Erythroblast (primary cell): Measurements from ENCODE around the gene REXO2.

ENCODE experiments used
- GATA1 ChIP-seq: IDR thresholded peaks from 2 replicates; pipeline ENCODE4 v1.6.1; 2011; ENCODE audit warnings: low read depth, mild to moderate bottlenecking, control low read depth, low read length, moderate library complexity
- POLR2A ChIP-seq: IDR thresholded peaks from 2 replicates; pipeline ENCODE4 v1.6.1; 2011; ENCODE audit warnings: mild to moderate bottlenecking, low read length

DNA sequence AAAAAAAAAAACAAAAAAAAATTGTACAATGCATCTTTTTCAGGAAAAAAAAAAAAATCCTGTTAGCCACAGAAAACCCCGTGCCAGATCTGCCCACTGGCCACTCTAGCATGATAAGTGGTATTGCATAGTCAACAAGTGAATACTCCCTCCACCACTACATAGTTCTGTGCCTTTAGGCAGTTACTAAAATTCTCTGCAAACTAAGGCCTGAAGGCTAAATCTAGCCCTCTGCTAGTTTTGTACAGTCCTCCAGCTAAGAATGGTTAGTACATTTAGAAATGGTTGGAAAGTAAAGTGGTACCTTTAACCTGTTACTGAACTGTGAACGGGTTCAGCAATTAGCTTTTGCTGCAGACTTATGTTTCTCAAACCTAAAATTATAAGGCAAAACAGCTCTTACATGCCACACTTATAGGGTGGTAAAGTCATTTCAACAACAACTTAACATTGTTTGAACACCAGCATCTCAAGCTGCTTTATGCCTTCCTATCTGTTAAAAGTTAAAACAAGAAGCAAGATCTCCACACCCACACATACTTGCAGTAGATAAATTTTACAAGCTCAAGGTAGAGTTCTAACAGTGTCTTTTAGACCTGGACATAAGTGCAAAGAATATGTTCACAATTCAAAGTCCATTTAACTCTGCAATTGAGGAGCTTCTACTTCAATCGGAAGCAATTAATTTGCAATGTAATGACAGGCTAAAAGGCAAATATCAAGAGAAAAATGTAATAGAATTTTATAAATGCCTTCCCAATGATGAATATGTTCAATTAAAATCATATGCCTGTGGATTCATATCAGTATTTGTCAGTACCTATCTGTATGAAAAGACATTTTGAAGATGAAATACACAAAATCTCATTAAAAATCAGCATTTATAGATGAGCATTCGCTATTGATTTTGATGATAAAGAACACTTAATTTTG, 46.3 kb upstream of the REXO2 start:
- TF ChIP-seq POLR2A (no peak), GATA1 (no peak)
